Transverse colon (tissue), 3 donors: ENCODE data around the gene APOB.

Source experiments
- CTCF ChIP-seq, 5 experiments: fragments of 200-600 bp in 3 of 5; fragments of 450-650 bp in 2 of 5; sonication (generic) in 3 of 5; IDR thresholded peaks; 1 replicate in 2 of 5; 2 replicates in 3 of 5; pipeline ENCODE4 v1.5.1; 2016 to 2017; ENCODE audit warnings: antibody characterized with exemption in 5 of 5, inconsistent platforms in 3 of 5, mild to moderate bottlenecking in 2 of 5, moderate library complexity in 1 of 5
- POLR2A ChIP-seq: fragments of 450-650 bp; IDR thresholded peaks from one replicate; pipeline ENCODE4 v1.6.1; 2016; ENCODE audit warnings: antibody characterized with exemption, mild to moderate bottlenecking, moderate library complexity

GRCh38 chr2:21041943-21042707 lies 1.7 kb downstream of the APOB start:
- no peak for TF ChIP-seq POLR2A
- no peak for TF ChIP-seq CTCF (IDR thresholded peaks at IDR 0.05)
